PC-3 (cell line): Measurements from ENCODE around the gene SMPD2.

Source experiments
- EZH2 ChIP-seq: fragments of 300-600 bp; sonication (generic); IDR thresholded peaks from one replicate; pipeline ENCODE4 v1.6.1; 2017; ENCODE audit warnings: antibody characterized with exemption, mild to moderate bottlenecking, low read length; ENCODE audit not compliant: unreplicated experiment
- TF ChIP-seq, protein P1 (sequence below): fragments of 300-600 bp; sonication (generic); conservative IDR thresholded peaks from 2 replicates; pipeline ENCODE4 v1.5.1; 2017; ENCODE audit warnings: antibody characterized with exemption, low read depth, mild to moderate bottlenecking, low read length

DNA sequence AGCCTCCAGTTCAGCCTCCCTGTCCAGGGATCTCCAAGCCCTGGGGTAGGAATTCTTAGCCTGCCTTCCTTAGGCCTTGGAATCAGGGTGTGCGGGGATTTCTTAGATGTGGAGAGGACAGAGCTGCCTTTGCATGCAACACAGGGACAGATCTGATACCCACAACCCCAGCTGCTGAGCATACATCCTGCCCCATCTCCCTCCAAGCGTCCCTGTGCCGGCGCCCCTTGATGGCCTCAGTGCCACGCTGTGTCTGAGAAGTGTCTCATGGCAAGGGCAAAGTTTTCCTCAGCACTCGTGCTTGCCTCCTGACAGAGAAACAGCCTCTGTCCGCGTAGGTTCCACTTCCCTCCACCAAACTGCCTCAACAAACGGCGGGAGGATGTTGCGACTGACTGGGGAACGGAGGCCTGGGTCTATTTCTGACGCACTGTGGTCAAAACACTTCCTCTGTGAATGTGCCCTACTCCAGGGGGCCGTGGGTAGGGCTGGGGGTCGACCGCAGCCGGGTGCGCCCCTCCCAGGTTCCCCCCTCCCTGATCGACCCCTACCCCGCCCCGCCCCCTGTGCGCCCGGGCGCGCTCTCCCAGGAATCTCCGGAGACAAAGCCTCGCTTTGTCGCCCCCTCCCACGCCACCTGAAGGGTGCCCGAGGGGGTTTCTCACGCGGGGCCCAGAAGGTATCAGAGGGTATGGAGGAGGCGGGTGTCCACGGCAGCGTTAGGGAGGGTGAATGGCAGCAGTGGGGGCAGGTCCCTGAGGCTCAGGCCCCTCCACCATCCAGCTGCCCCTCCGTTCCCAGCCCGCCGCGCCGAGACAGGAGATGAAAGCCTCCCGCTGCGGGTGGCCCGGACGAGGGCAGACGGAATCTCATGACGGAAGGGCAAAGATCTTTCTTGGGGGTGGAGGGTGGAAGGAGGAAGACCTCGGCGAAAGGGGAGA, 14.2 kb downstream of the SMPD2 start:
- TF ChIP-seq, protein P1, sequence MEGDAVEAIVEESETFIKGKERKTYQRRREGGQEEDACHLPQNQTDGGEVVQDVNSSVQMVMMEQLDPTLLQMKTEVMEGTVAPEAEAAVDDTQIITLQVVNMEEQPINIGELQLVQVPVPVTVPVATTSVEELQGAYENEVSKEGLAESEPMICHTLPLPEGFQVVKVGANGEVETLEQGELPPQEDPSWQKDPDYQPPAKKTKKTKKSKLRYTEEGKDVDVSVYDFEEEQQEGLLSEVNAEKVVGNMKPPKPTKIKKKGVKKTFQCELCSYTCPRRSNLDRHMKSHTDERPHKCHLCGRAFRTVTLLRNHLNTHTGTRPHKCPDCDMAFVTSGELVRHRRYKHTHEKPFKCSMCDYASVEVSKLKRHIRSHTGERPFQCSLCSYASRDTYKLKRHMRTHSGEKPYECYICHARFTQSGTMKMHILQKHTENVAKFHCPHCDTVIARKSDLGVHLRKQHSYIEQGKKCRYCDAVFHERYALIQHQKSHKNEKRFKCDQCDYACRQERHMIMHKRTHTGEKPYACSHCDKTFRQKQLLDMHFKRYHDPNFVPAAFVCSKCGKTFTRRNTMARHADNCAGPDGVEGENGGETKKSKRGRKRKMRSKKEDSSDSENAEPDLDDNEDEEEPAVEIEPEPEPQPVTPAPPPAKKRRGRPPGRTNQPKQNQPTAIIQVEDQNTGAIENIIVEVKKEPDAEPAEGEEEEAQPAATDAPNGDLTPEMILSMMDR = no peak
- TF ChIP-seq EZH2 = no peak
